ENCODE data around the gene TAS1R2.

The TAS1R2 gene

GRCh38 chr1:18820791-18821641 is 38.4 kb downstream of the TAS1R2 start:
- DNase-seq (ENCODE audit: low spot score), result peak; percentile 87

- no peak for DNase-seq (ENCODE audit: low spot score)
Measured at GRCh38 chr1:18819986-18820790, 39.3 kb downstream of the TAS1R2 start.

GRCh38 chr1:18819203-18819602 is 40.3 kb downstream of the TAS1R2 start:
- no peak for DNase-seq (ENCODE audit: low spot score)

- no peak for DNase-seq (ENCODE audit: low spot score)
Measured at GRCh38 chr1:18817795-18818435, 41.5 kb downstream of the TAS1R2 start.

GRCh38 chr1:18817316-18817715 is 42.1 kb downstream of the TAS1R2 start:
- no peak for DNase-seq (ENCODE audit: low spot score)

GRCh38 chr1:18816808-18817207 is 42.7 kb downstream of the TAS1R2 start:
- DNase-seq (ENCODE audit: low spot score), result no peak

- DNase-seq (ENCODE audit: low spot score), result no peak
Measured at GRCh38 chr1:18814874-18815531, 44.5 kb downstream of the TAS1R2 start.

GRCh38 chr1:18814425-18814824 is 45.0 kb downstream of the TAS1R2 start:
- no peak for DNase-seq (ENCODE audit: low spot score)

- DNase-seq (ENCODE audit: low spot score), result no peak
Measured at GRCh38 chr1:18812453-18812939, 47.0 kb downstream of the TAS1R2 start.

GRCh38 chr1:18811733-18812452 is 47.6 kb downstream of the TAS1R2 start:
- no peak for DNase-seq (ENCODE audit: low spot score)

- no peak for DNase-seq (ENCODE audit: low spot score)
Measured at GRCh38 chr1:18809953-18810899, 49.2 kb downstream of the TAS1R2 start.

- DNase-seq (ENCODE audit: low spot score), result no peak
Measured at GRCh38 chr1:18808550-18808949, 50.9 kb downstream of the TAS1R2 start.

GRCh38 chr1:18807334-18808063 is 52.0 kb downstream of the TAS1R2 start:
- no peak for DNase-seq (ENCODE audit: low spot score)

GRCh38 chr1:18805925-18806849 is 53.3 kb downstream of the TAS1R2 start:
- peak; percentile 48 for DNase-seq (ENCODE audit: low spot score)

GRCh38 chr1:18805150-18805879 is 54.1 kb downstream of the TAS1R2 start:
- peak; percentile 15 for DNase-seq (ENCODE audit: low spot score)

GRCh38 chr1:18803851-18804250 is 55.6 kb downstream of the TAS1R2 start:
- no peak for DNase-seq (ENCODE audit: low spot score)

GRCh38 chr1:18803151-18803791 is 56.2 kb downstream of the TAS1R2 start:
- no peak for DNase-seq (ENCODE audit: low spot score)
